GM12865 (cell line): ENCODE measurements around the gene GLTPD2.

Experiments used
- DNase-seq: peaks from one replicate; pipeline ENCODE4 v3.0.0; 2010; ENCODE audit warnings: low read depth
- H3K4me3 ChIP-seq: 2 replicates; pipeline ENCODE4 v1.5.1; 2011; ENCODE audit warnings: mild to moderate bottlenecking, low read depth, low read length, control low read depth
- TF ChIP-seq, protein P1 (sequence below): IDR thresholded peaks from 2 replicates; pipeline ENCODE4 v1.5.1; 2011; ENCODE audit warnings: low read length, control low read depth, low read depth, inconsistent platforms; ENCODE audit not compliant: insufficient read depth; ENCODE audit errors: missing control alignments

Gene GLTPD2

DNA sequence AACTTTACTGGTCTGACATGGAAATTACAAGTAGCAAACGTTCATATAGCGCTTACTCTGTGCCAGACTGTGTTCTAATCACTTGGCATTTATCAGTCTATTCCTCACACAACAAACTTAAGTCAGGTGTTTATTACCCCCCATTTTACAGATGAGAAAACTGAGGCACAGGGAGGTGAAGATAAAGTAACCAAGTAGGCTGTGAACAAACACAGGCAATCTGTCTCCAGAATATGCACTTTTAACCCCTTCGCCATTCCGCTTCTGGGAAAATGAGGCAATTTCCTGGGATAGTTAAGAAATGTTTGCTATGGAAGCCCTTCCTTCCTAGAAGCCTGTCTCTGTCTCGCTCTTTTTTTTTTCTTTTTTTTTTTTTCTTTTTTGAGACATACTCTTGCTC, 36.8 kb upstream of the GLTPD2 start:
- DNase-seq, result no peak
- H3K4me3 ChIP-seq, result no peak overlapping the region
- TF ChIP-seq, protein P1, sequence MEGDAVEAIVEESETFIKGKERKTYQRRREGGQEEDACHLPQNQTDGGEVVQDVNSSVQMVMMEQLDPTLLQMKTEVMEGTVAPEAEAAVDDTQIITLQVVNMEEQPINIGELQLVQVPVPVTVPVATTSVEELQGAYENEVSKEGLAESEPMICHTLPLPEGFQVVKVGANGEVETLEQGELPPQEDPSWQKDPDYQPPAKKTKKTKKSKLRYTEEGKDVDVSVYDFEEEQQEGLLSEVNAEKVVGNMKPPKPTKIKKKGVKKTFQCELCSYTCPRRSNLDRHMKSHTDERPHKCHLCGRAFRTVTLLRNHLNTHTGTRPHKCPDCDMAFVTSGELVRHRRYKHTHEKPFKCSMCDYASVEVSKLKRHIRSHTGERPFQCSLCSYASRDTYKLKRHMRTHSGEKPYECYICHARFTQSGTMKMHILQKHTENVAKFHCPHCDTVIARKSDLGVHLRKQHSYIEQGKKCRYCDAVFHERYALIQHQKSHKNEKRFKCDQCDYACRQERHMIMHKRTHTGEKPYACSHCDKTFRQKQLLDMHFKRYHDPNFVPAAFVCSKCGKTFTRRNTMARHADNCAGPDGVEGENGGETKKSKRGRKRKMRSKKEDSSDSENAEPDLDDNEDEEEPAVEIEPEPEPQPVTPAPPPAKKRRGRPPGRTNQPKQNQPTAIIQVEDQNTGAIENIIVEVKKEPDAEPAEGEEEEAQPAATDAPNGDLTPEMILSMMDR, result no peak

DNA sequence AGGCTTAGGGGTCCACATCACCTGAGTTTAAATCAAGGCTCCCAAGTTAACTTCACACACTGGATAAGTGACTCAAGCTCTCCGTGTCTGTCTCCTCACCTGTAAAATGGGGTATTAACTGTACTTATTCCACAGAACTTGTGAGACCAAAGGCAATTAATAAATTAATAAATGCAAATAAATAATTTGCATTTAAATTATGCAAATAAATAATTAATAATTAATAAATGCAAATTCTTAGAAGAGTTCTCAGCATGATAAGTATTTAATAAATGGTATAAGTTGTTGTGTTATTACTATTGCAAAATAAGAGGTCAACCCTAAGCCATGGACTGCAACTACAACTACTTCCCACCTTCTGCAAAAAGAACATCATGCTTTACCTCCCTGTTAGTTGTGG, 35.4 kb upstream of the GLTPD2 start:
- TF ChIP-seq, protein P1, result no peak
- DNase-seq, result no peak
- no peak overlapping the region for H3K4me3 ChIP-seq

DNA sequence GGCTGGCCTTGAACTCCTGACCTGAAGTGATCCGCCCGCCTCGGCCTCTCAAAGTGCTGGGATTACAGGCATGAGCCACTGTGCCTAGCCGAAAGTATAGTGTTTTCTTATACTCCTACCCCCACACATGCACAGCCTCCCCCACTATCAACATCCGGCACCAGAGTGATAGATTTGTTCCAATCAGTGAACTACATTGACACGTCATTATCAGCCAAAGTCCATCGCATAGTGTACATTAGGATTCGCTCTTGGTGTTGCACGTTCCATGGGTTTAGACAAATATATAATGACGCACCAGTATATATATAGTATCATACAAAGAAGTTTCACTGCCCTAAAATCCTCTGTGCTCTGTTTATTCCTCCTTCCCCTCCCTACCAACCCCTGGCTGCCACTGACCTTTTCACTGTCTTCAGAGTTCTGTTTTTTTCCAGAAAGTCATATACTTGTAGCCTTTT, 29.0 kb upstream of the GLTPD2 start:
- DNase-seq, result no peak
- TF ChIP-seq, protein P1, result no peak

GRCh38 chr17:4764595-4764994, 24.2 kb upstream of the GLTPD2 start:
- DNase-seq, result no peak
- TF ChIP-seq, protein P1, result no peak
- H3K4me3 ChIP-seq, result no peak overlapping the region

More for the DNA sequence above, 29.0 kb upstream of the GLTPD2 start:
- no peak overlapping the region for H3K4me3 ChIP-seq

GRCh38 chr17:4766201-4766600, 22.6 kb upstream of the GLTPD2 start:
- no peak for DNase-seq
- H3K4me3 ChIP-seq, result no peak overlapping the region
- TF ChIP-seq, protein P1, result no peak

DNA sequence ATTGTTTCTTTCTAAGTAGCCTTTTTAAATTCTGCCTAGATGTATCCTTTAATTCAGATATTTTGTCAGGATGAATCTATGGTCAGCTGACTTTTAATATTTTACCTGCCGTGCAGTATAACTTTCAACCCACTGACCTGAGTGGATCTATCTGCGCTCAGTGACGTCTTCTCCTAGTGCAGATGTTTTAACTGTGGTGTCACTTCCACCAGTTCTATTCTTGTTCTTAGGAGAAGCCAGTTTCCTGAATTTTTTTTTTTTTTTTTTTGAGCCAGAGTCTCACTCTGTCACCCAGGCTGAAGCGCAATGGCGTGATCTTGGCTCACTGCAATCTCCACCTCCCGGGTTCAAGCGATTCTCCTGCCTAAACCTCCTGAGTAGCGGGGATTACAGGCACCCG, 22.0 kb upstream of the GLTPD2 start:
- TF ChIP-seq, protein P1, result no peak
- no peak for DNase-seq
- H3K4me3 ChIP-seq, result no peak overlapping the region

- no peak for DNase-seq
- H3K4me3 ChIP-seq, result no peak overlapping the region
- TF ChIP-seq, protein P1, result no peak
Observed at GRCh38 chr17:4768298-4768697, 20.5 kb upstream of the GLTPD2 start.
